Measurements from ENCODE around the gene OR4D2. TPM values are rescaled to one million over a fixed set of nuclear protein-coding genes. Genes with fewer than 3 reads are reported as not detected.

OR4D2 gene
- total RNA-seq, 1 donor from 2014 or later, result not detected

- intact Hi-C loops (cut with DNase I), result no loop called here
- Histone ChIP-seq H3K27ac (no peak overlapping the region), H3K36me3 (peaks cover 0 to 11% of the 10 kb centered on the region in 2 donors), H3K4me3 (no peak overlapping the region), H3K27me3 (no peaks in the 10 kb centered on the region), H3K4me1 (peaks cover 8% of the 10 kb centered on the region), H3K9me3 (no peaks in the 10 kb centered on the region)
- no peak for DNase-seq (ENCODE audit: extremely low spot score in 2 of 2)
- TF ChIP-seq CTCF (IDR thresholded peaks at IDR 0.05), result no peak
- TF ChIP-seq POLR2A (IDR thresholded peaks at IDR 0.05), result no peak
- no peak for TF ChIP-seq POLR2AphosphoS5 (IDR thresholded peaks at IDR 0.05; ENCODE audit: insufficient read depth in 1 of 2, low read depth in 1 of 2)
Measured at GRCh38 chr17:58217766-58218165, 51.0 kb downstream of the OR4D2 start.

GRCh38 chr17:58219007-58219788 lies 52.4 kb downstream of the OR4D2 start, which contains the start of gene MKS1:
Gene MKS1, minus strand, starts transcription at chr17:58219255. Its CDS starts 25 bp downstream, at chr17:58219230.
- intact Hi-C loops (cut with DNase I), result no loop called here
- DNase-seq (ENCODE audit: extremely low spot score in 2 of 2), result peak in 1 of 2 donors; percentile 93

GRCh38 chr17:58219789-58220183 lies 53.0 kb downstream of the OR4D2 start:
- DNase-seq (ENCODE audit: extremely low spot score in 2 of 2), result no peak
- Histone ChIP-seq H3K4me1 (peaks cover 8% of the 10 kb centered on the region), H3K9me3 (no peaks in the 10 kb centered on the region), H3K4me3 (peak overlapping the region; percentile 60 to 82), H3K27me3 (no peaks in the 10 kb centered on the region), H3K36me3 (peaks cover 0 to 8% of the 10 kb centered on the region in 2 donors), H3K27ac (peak overlapping the region; percentile 71)
- TF ChIP-seq CTCF (IDR thresholded peaks at IDR 0.05) (no peak), POLR2AphosphoS5 (IDR thresholded peaks at IDR 0.05; ENCODE audit: insufficient read depth in 1 of 2, low read depth in 1 of 2) (no peak), POLR2A (IDR thresholded peaks at IDR 0.05) (no peak)
- intact Hi-C loops (cut with DNase I), result no loop called here

More at GRCh38 chr17:58219007-58219788, 52.4 kb downstream of the OR4D2 start, which contains the start of gene MKS1:
- H3K27ac ChIP-seq, result peak within 1 kb of the TSS; percentile 71
- H3K4me3 ChIP-seq, result peak within 1 kb of the TSS; percentile 60 to 82
- no peaks in the 10 kb centered on the region for H3K9me3 ChIP-seq
- H3K36me3 ChIP-seq, result peaks cover 0 to 8% of the 10 kb centered on the region in 2 donors
- H3K4me1 ChIP-seq, result peaks cover 8% of the 10 kb centered on the region
- H3K27me3 ChIP-seq, result no peaks in the 10 kb centered on the region
- TF ChIP-seq POLR2AphosphoS5 (IDR thresholded peaks at IDR 0.05; ENCODE audit: insufficient read depth in 1 of 2, low read depth in 1 of 2) (peak; percentile 76 to 86), CTCF (IDR thresholded peaks at IDR 0.05) (peak in 1 of 3 experiments; percentile 44), POLR2A (IDR thresholded peaks at IDR 0.05) (no peak)

Other genes starting within 250 kb of the OR4D2 start
- 28.7 TPM for gene CUEDC1, start 211.6 kb upstream of the OR4D2 start, total RNA-seq
- 86.2 TPM for gene VEZF1, start 178.7 kb upstream of the OR4D2 start, total RNA-seq
- 155 TPM for gene SRSF1, start 159.7 kb upstream of the OR4D2 start, total RNA-seq
- gene DYNLL2, start 83.6 kb upstream of the OR4D2 start, total RNA-seq, result 16.9 TPM
- gene OR4D1, start 18.6 kb upstream of the OR4D2 start, total RNA-seq, result not detected
- gene EPX, start 25.7 kb downstream of the OR4D2 start, total RNA-seq, result not detected
- gene MKS1, start 52.3 kb downstream of the OR4D2 start, total RNA-seq, result 13.0 TPM
- not detected for gene LPO, start 71.6 kb downstream of the OR4D2 start, total RNA-seq
- gene MPO, start 114.0 kb downstream of the OR4D2 start, total RNA-seq, result not detected
- 7.1 TPM for gene TSPOAP1, start 161.8 kb downstream of the OR4D2 start, total RNA-seq
- 31.4 TPM for gene SUPT4H1, start 185.2 kb downstream of the OR4D2 start, total RNA-seq

All from vagina (tissue), 2 donors.